Ishikawa (cell line): Measurements from ENCODE around the gene STXBP5.

ENCODE experiments used
- CEBPB ChIP-seq: IDR thresholded peaks from 2 replicates; pipeline ENCODE4 v1.6.1; 2012
- CREB1 ChIP-seq: IDR thresholded peaks from 2 replicates; pipeline ENCODE4 v1.6.1; 2012; ENCODE audit warnings: low read depth
- EGR1 ChIP-seq: IDR thresholded peaks from 2 replicates; pipeline ENCODE4 v1.6.1; 2012
- EP300 ChIP-seq: IDR thresholded peaks from 2 replicates; pipeline ENCODE4 v1.6.1; 2012; ENCODE audit warnings: borderline replicate concordance
- FOXM1 ChIP-seq: IDR thresholded peaks from 2 replicates; pipeline ENCODE4 v1.6.1; 2012; ENCODE audit warnings: low read depth, borderline replicate concordance
- NFIC ChIP-seq: IDR thresholded peaks from 2 replicates; pipeline ENCODE4 v1.6.1; 2012
- RAD21 ChIP-seq: IDR thresholded peaks from 2 replicates; pipeline ENCODE4 v1.6.1; 2012; ENCODE audit warnings: low read depth
- TAF1 ChIP-seq: IDR thresholded peaks from 2 replicates; pipeline ENCODE4 v1.6.1; 2012; ENCODE audit warnings: low read depth, mild to moderate bottlenecking
- TCF12 ChIP-seq: IDR thresholded peaks from 2 replicates; pipeline ENCODE4 v1.6.1; 2012; ENCODE audit warnings: low read depth
- TEAD4 ChIP-seq: IDR thresholded peaks from 2 replicates; pipeline ENCODE4 v1.6.1; 2012
- YY1 ChIP-seq: IDR thresholded peaks from 2 replicates; pipeline ENCODE4 v1.6.1; 2012; ENCODE audit warnings: low read depth
- ZBTB7A ChIP-seq: IDR thresholded peaks from 2 replicates; pipeline ENCODE4 v1.6.1; 2012; ENCODE audit warnings: low read depth
- TF ChIP-seq, protein P1 (sequence below): IDR thresholded peaks from 2 replicates; pipeline ENCODE4 v1.6.1; 2012
- TF ChIP-seq, protein P2 (sequence below): IDR thresholded peaks from 2 replicates; pipeline ENCODE4 v1.6.1; 2012
- TF ChIP-seq, protein P3 (sequence below): IDR thresholded peaks from 2 replicates; pipeline ENCODE4 v1.6.1; 2012; ENCODE audit warnings: low read depth, mild to moderate bottlenecking

The STXBP5 gene

DNA sequence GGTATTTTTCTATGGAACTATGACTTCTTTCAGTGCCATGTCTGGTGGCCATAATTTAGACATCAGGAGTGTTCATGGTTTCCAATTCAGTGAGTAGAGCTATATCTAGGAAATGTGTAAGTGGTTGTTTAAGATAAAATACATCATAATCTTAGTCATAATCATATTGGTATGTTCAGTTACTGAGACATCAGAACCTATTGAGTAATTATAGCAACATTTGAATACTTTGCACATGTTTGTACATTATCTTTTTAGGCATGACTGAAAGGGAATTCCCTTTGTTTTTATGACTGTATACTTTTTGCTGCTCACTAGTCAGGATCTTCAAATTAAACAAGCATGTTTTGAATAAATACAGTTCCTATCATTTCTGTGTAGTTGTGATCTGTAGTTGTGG lies 64.0 kb downstream of the STXBP5 start:
- TF ChIP-seq CREB1 (no peak), YY1 (no peak), TAF1 (no peak), EP300 (no peak), FOXM1 (no peak), TEAD4 (no peak), CEBPB (no peak), TCF12 (no peak), NFIC (no peak), RAD21 (no peak), ZBTB7A (no peak), EGR1 (no peak)
- TF ChIP-seq, protein P1, sequence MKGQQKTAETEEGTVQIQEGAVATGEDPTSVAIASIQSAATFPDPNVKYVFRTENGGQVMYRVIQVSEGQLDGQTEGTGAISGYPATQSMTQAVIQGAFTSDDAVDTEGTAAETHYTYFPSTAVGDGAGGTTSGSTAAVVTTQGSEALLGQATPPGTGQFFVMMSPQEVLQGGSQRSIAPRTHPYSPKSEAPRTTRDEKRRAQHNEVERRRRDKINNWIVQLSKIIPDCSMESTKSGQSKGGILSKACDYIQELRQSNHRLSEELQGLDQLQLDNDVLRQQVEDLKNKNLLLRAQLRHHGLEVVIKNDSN, result no peak
- TF ChIP-seq, protein P2, sequence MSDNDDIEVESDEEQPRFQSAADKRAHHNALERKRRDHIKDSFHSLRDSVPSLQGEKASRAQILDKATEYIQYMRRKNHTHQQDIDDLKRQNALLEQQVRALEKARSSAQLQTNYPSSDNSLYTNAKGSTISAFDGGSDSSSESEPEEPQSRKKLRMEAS, result no peak
- TF ChIP-seq, protein P3, sequence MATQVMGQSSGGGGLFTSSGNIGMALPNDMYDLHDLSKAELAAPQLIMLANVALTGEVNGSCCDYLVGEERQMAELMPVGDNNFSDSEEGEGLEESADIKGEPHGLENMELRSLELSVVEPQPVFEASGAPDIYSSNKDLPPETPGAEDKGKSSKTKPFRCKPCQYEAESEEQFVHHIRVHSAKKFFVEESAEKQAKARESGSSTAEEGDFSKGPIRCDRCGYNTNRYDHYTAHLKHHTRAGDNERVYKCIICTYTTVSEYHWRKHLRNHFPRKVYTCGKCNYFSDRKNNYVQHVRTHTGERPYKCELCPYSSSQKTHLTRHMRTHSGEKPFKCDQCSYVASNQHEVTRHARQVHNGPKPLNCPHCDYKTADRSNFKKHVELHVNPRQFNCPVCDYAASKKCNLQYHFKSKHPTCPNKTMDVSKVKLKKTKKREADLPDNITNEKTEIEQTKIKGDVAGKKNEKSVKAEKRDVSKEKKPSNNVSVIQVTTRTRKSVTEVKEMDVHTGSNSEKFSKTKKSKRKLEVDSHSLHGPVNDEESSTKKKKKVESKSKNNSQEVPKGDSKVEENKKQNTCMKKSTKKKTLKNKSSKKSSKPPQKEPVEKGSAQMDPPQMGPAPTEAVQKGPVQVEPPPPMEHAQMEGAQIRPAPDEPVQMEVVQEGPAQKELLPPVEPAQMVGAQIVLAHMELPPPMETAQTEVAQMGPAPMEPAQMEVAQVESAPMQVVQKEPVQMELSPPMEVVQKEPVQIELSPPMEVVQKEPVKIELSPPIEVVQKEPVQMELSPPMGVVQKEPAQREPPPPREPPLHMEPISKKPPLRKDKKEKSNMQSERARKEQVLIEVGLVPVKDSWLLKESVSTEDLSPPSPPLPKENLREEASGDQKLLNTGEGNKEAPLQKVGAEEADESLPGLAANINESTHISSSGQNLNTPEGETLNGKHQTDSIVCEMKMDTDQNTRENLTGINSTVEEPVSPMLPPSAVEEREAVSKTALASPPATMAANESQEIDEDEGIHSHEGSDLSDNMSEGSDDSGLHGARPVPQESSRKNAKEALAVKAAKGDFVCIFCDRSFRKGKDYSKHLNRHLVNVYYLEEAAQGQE, result no peak

DNA sequence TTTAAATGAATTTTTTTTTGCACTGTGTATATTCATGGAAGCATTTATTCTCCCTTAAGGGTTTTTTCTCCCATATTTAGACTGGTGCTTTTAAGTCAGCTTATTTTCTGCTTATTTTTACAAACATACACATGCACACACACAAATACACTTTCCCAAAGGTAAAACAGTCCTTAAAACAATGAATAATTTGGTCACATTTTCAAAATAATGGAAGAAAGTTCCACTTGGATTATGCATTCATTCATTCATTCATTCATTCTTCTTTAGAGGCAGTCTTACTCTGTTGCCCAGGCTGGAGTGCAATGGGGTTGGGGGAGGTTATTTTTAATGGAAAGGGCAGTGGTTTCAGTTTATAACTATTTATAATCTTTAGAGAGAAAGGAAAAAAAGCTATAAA lies 69.8 kb downstream of the STXBP5 start:
- TF ChIP-seq CEBPB (no peak), EP300 (no peak), TAF1 (no peak), YY1 (no peak), RAD21 (no peak)
- TF ChIP-seq, protein P3, result no peak

DNA sequence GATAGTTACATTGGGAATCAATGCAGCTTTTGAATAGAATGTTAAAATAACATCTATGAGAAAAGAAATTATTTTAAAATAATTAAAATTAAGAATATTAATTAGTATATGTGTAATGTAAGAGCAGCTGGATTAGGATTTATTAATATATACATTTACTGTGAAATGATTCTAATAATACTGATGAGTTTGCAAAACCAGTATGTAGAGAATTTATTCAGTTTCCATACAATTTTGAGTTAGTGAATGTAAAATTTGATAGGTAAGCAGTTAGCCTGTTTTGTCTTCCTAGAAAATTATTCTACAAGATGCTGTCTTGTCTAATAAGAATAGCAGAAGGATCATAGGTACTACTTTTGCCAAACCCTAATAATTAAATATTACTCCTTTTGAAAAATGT lies 70.6 kb downstream of the STXBP5 start:
- TF ChIP-seq RAD21 (no peak), CREB1 (no peak), TCF12 (no peak), NFIC (no peak), EP300 (no peak), FOXM1 (no peak), CEBPB (no peak), ZBTB7A (no peak), TEAD4 (no peak), TAF1 (no peak), EGR1 (no peak), YY1 (no peak)
- TF ChIP-seq, protein P2, result no peak
- TF ChIP-seq, protein P3, result no peak
- TF ChIP-seq, protein P1, result no peak

DNA sequence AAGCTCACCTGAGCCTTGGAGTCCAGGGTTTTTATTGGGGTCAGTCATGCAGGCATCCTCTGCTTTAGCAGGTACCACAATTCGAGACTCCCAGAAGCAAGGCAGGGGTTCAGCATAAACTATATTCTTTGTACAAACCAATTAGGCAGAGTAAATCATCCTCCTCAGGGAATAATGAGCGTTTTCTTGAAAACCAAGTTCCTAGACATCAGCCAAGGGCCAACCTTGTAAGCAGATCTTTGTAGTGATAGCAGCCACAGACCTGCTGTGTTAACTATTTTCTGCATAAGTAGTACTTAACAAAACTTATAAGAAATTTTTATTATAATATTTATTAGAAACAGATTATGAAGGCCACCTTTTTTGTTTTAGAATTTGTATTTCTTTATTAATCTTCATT lies 74.7 kb downstream of the STXBP5 start:
- TF ChIP-seq EP300, result no peak
- TF ChIP-seq CEBPB, result no peak

DNA sequence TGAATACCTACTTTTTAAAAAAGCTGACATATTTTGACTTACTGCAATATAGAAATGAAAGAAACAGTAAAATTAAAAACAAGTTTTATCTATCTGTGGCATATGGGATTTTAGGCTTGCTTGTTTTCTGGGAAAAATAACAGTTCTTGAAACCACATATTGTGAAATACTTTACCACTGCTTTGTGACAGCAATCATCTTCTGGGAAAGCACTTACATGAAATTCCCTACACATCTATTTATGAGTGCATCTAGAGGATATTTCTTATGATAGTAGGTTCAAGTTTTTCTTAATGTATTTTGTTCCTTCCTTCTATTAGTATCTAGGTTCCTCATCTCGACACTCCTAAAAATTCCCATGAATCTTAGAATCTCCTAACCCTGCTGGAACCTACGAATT lies 75.2 kb downstream of the STXBP5 start:
- TF ChIP-seq, protein P2, result no peak
- TF ChIP-seq TCF12 (no peak), YY1 (no peak), NFIC (no peak), FOXM1 (no peak), TEAD4 (no peak), CEBPB (no peak), TAF1 (no peak), RAD21 (no peak), CREB1 (no peak), EGR1 (no peak), ZBTB7A (no peak), EP300 (no peak)
- TF ChIP-seq, protein P3, result no peak
- TF ChIP-seq, protein P1, result no peak
